ENCODE data around the gene OR2L8.

DNA sequence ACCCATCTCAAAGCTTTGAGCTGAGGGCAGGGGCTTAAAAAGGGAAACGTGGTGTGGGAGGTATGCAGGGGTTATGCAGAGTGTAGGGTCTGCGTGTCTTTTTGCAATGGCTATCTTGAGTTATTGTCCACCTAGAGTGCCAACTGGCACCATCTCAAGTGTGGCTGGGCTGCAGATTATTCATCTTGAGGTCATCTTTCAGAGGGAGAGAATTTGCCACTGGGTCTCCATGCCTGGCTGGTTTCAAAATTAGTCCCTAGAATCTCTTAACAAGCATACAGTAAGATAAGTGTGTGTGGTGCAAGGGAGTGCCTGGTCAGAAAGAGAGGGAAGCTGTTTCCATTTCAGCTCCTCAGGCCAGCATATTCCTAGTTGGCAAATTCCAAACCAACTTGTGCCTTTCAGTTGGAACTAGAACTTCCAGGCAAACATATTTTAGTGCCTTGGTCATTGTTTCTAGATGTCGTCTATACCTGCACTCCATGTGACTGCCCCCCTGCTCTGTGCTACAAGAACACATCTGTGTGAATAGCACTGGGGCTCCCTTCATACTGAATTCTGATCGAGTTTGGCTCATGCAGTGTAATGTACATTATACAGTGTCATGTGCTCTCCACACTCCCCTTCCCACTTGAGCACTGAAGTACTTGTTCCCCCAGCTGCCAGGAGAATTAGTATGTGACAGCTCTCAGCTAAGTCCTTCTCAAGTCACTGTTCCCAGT is 33.6 kb upstream of the OR2L8 start:
- no peak for TF ChIP-seq CTCF (IDR thresholded peaks at IDR 0.05)
- no peak for TF ChIP-seq POLR2A (IDR thresholded peaks at IDR 0.05)

All from lower leg skin (tissue), 3 donors.